SK-N-SH (cell line): ENCODE measurements around the gene SOCS7. TPM values are rescaled to one million over a fixed set of nuclear protein-coding genes. Genes with fewer than 3 reads are reported as not detected.

Source experiments
- CTCF ChIA-PET: fragments of 300-600, 350-600 bp; formaldehyde crosslinking; extraction: SDS; loops from one replicate; lab custom pipeline; 2021; lab: Yijun Ruan, JAX
- POLR2A ChIA-PET: fragments of 350-600 bp; sonication (Branson Sonifier 250); formaldehyde crosslinking; extraction: SDS; loops from one replicate; lab custom pipeline; 2020; ENCODE audit warnings: antibody characterized with exemption, inconsistent platforms; lab: Yijun Ruan, JAX
- DNase-seq: peaks from one replicate; pipeline ENCODE4 v3.0.0; 2012
- H2AFZ ChIP-seq: fragments of 200-600 bp; sonication (generic); 2 replicates; pipeline ENCODE4 v1.8.1; 2016; ENCODE audit warnings: antibody characterized with exemption, mild to moderate bottlenecking, low read depth
- H3F3A ChIP-seq: fragments of 200-600 bp; sonication (generic); replicated peaks from 2 replicates; pipeline ENCODE3; 2016; ENCODE audit warnings: antibody characterized with exemption, mild to moderate bottlenecking; ENCODE audit not compliant: insufficient read depth
- H3K27ac ChIP-seq, 2 experiments: fragments of 200-500 bp in 1 of 2; fragments of 200-600 bp in 1 of 2; sonication (Bioruptor generic) in 1 of 2; sonication (generic), shearing (Covaris generic) in 1 of 2; 2 replicates each; pipeline versions ENCODE4 v1.5.1 to v1.6.1; 2014 to 2016; ENCODE audit warnings: low read depth in 2 of 2, inconsistent platforms in 1 of 2, low read length in 1 of 2, mild to moderate bottlenecking in 1 of 2, mixed read lengths in 1 of 2
- H3K27me3 ChIP-seq: fragments of 200-600 bp; sonication (generic), shearing (Covaris generic); 2 replicates; pipeline ENCODE4 v1.6.1; 2016; ENCODE audit warnings: mixed run types; ENCODE audit not compliant: insufficient read depth
- H3K36me3 ChIP-seq, 2 experiments: fragments of 200-500 bp in 1 of 2; fragments of 200-600 bp in 1 of 2; sonication (Bioruptor generic) in 1 of 2; sonication (generic) in 1 of 2; replicated peaks in 1 of 2; 2 replicates each; pipeline versions ENCODE3 to v1.5.1; 2014 to 2016; ENCODE audit warnings: low read length in 1 of 2, mild to moderate bottlenecking in 1 of 2; ENCODE audit not compliant: insufficient read depth in 2 of 2, control insufficient read depth in 1 of 2
- H3K4me1 ChIP-seq, 2 experiments: fragments of 200-500 bp in 1 of 2; fragments of 200-600 bp in 1 of 2; sonication (Bioruptor generic) in 1 of 2; sonication (generic), shearing (Covaris generic) in 1 of 2; 2 replicates each; pipeline versions ENCODE4 v1.5.1 to v1.6.1; 2014 to 2016; ENCODE audit warnings: low read depth in 1 of 2, low read length in 1 of 2, mixed run types in 1 of 2; ENCODE audit not compliant: insufficient read depth in 2 of 2, control insufficient read depth in 1 of 2
- H3K4me2 ChIP-seq: fragments of 200-600 bp; sonication (generic), shearing (Covaris generic); 2 replicates; pipeline ENCODE4 v1.6.1; 2017; ENCODE audit warnings: mixed run types
- H3K4me3 ChIP-seq, 2 experiments: fragments of 200-500 bp in 1 of 2; fragments of 200-600 bp in 1 of 2; sonication (Bioruptor generic) in 1 of 2; sonication (generic), shearing (Covaris generic) in 1 of 2; 2 replicates each; pipeline versions ENCODE4 v1.5.1 to v1.8.1; 2014 to 2016; ENCODE audit warnings: low read depth in 2 of 2, inconsistent platforms in 1 of 2, low read length in 1 of 2, mild to moderate bottlenecking in 1 of 2, mixed read lengths in 1 of 2, moderate library complexity in 1 of 2
- H3K79me2 ChIP-seq: fragments of 200-600 bp; sonication (generic); 2 replicates; pipeline ENCODE4 v1.8.1; 2017; ENCODE audit warnings: mild to moderate bottlenecking; ENCODE audit not compliant: insufficient read depth
- H3K9ac ChIP-seq: fragments of 200-600 bp; sonication (generic); 2 replicates; pipeline ENCODE4 v1.6.1; 2017; ENCODE audit warnings: mixed run types
- H3K9me2 ChIP-seq: fragments of 200-600 bp; sonication (generic); 2 replicates; pipeline ENCODE4 v1.6.1; 2017; ENCODE audit warnings: mixed run types
- H3K9me3 ChIP-seq: fragments of 200-600 bp; sonication (generic); 2 replicates; pipeline ENCODE4 v1.6.1; 2017; ENCODE audit warnings: mixed run types, mild to moderate bottlenecking, moderate library complexity
- H4K20me1 ChIP-seq: fragments of 200-600 bp; sonication (generic); 2 replicates; pipeline ENCODE4 v1.6.1; 2017; ENCODE audit warnings: mild to moderate bottlenecking, mixed run types; ENCODE audit not compliant: insufficient read depth
- ELF1 ChIP-seq: IDR thresholded peaks from 2 replicates; pipeline ENCODE4 v1.4.0; 2012
- EP300 ChIP-seq, 2 experiments: IDR thresholded peaks; 2 replicates each; pipeline versions ENCODE4 v1.4.0 to v1.6.1; 2012; ENCODE audit warnings: borderline replicate concordance in 1 of 2, low read depth in 1 of 2, low read length in 1 of 2
- EZH2phosphoT487 ChIP-seq: fragments of 200-600 bp; sonication (generic); IDR thresholded peaks from 2 replicates; pipeline ENCODE4 v1.6.1; 2017; ENCODE audit warnings: low read depth, mixed run types, mild to moderate bottlenecking, antibody characterized with exemption, moderate library complexity, borderline replicate concordance
- FOXJ3 ChIP-seq: sonication (generic); formaldehyde crosslinking; IDR thresholded peaks from 2 replicates; pipeline ENCODE4 v1.5.1; 2020; ENCODE audit warnings: mild to moderate bottlenecking, missing genetic modification reagents
- FOXM1 ChIP-seq: IDR thresholded peaks from 2 replicates; pipeline ENCODE4 v1.4.0; 2012; ENCODE audit warnings: low read depth, mild to moderate bottlenecking
- GATA2 ChIP-seq: sonication (generic); formaldehyde crosslinking; IDR thresholded peaks from 2 replicates; pipeline ENCODE4 v1.5.0; 2020; ENCODE audit warnings: mild to moderate bottlenecking, missing genetic modification reagents
- IRF3 ChIP-seq: fragments of 150-350 bp; IDR thresholded peaks from 2 replicates; pipeline ENCODE4 v1.6.1; 2016; ENCODE audit warnings: mild to moderate bottlenecking, low read depth, low read length
- JUND ChIP-seq: IDR thresholded peaks from 2 replicates; pipeline ENCODE4 v1.4.0; 2012
- MEF2A ChIP-seq: IDR thresholded peaks from 2 replicates; pipeline ENCODE4 v1.4.0; 2012; ENCODE audit warnings: low read depth, borderline replicate concordance
- MXI1 ChIP-seq: IDR thresholded peaks from 2 replicates; pipeline ENCODE4 v1.6.1; 2012; ENCODE audit warnings: mild to moderate bottlenecking, low read depth, low read length, improper control_type of control experiment
- POLR2AphosphoS5 ChIP-seq: IDR thresholded peaks from 2 replicates; pipeline ENCODE4 v1.6.1; 2012; ENCODE audit warnings: low read depth, low read length
- RAD21 ChIP-seq: IDR thresholded peaks from 2 replicates; pipeline ENCODE4 v1.6.1; 2012; ENCODE audit warnings: mild to moderate bottlenecking, low read length
- RFX5 ChIP-seq: IDR thresholded peaks from 2 replicates; pipeline ENCODE4 v1.6.1; 2012; ENCODE audit warnings: mild to moderate bottlenecking, improper control_type of control experiment, low read length
- RXRA ChIP-seq: IDR thresholded peaks from 2 replicates; pipeline ENCODE4 v1.4.0; 2012; ENCODE audit warnings: low read depth, mild to moderate bottlenecking, borderline replicate concordance
- TCF12 ChIP-seq: IDR thresholded peaks from 2 replicates; pipeline ENCODE4 v1.4.0; 2012
- TEAD4 ChIP-seq: IDR thresholded peaks from 2 replicates; pipeline ENCODE4 v1.4.0; 2012; ENCODE audit warnings: mild to moderate bottlenecking, borderline replicate concordance; ENCODE audit not compliant: insufficient read depth
- YY1 ChIP-seq: IDR thresholded peaks from 2 replicates; pipeline ENCODE4 v1.4.0; 2012; ENCODE audit warnings: low read depth, mild to moderate bottlenecking
- WGBS: methylation state at CpG from one replicate; pipeline ENCODE4 v1.1.6; 2017; ENCODE audit warnings: low lambda C conversion rate; 5-methylcytosine and 5-hydroxymethylcytosine counted together
- polyA plus RNA-seq, 3 experiments: library from polyadenylated mRNA; depleted of rRNA; stranded (reverse); fragments of >200 nt; gene quantifications; 2 replicates each; pipeline ENCODE4 v1.2.3, GENCODE V29; 2012
- TF ChIP-seq, protein P1 (sequence below): IDR thresholded peaks from 2 replicates; pipeline ENCODE4 v1.4.0; 2012; ENCODE audit warnings: low read depth, borderline replicate concordance

The SOCS7 gene
- polyA plus RNA-seq, 1 of the 3 experiments (the other 2 are of a cell fraction), result 7.4 TPM

DNA sequence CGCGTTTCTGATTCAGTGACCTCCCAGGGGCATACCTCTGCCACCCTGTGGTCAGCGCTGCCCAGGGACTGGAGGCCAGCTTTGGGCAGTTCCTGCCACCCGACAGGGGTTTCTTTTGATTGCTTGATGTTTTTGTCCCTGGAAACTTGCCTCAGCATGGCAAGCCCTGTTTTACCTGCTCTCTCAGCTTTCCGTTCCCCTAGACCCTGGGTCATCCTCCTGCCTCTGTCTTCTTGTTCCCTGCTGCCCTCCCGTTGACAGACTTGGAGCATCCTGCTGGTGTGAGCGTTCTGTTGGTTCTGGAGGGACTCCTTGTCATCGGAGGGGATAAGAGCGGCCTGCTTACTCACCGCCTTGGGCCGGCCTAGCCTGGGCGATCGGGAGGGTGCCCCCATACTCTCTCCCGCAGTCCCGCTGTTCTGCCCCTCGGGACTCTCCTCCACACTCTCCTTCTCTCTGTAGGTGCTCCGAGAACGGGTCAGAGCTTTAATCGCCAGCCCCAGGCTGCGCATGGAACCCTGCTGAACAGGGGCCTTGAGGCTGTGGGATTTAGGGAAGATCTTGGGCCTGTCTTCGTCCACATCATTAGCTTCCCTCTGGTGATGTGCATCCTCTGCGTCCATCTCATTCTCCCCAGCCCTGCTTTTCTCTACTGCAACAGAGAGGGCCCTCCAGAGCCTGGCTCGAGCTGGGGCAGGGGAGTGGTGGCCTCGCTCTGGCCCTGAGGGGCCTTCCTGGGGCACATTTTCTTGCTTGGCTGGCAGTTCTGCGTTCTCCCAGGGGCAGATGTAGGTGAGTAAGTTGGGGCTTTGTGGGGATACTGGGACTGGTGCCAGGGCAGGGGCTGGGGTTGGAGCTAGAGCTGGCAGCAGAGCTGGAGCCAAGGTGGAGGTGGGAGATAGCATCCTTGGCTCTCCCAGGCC lies 21.6 kb upstream of the SOCS7 start:
- no peaks in the 10 kb centered on the region for H3K9me2 ChIP-seq
- H3K36me3 ChIP-seq, result no peaks in the 10 kb centered on the region
- no peaks in the 10 kb centered on the region for H3F3A ChIP-seq
- TF ChIP-seq GATA2 (CRISPR knock-in tag) (no peak), TCF12 (no peak), YY1 (no peak), RFX5 (no peak), RXRA (no peak), EP300 (IDR thresholded peaks at IDR 0.05; ENCODE audit: borderline replicate concordance in 1 of 2, low read depth in 1 of 2, low read length in 1 of 2) (no peak), FOXM1 (no peak), EZH2phosphoT487 (no peak), MEF2A (no peak), JUND (no peak), FOXJ3 (CRISPR knock-in tag) (no peak), MXI1 (no peak), ELF1 (no peak), RAD21 (no peak), POLR2AphosphoS5 (no peak)
- TF ChIP-seq, protein P1, sequence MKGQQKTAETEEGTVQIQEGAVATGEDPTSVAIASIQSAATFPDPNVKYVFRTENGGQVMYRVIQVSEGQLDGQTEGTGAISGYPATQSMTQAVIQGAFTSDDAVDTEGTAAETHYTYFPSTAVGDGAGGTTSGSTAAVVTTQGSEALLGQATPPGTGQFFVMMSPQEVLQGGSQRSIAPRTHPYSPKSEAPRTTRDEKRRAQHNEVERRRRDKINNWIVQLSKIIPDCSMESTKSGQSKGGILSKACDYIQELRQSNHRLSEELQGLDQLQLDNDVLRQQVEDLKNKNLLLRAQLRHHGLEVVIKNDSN, result no peak
- TF ChIP-seq, all 33 proteins: peak for 0
- no peaks in the 10 kb centered on the region for H3K27me3 ChIP-seq
- H4K20me1 ChIP-seq, result no peaks in the 10 kb centered on the region
- no peak overlapping the region for H3K4me2 ChIP-seq
- H3K27ac ChIP-seq, result no peak overlapping the region
- no peak overlapping the region for H3K4me3 ChIP-seq
- no peaks in the 10 kb centered on the region for H3K79me2 ChIP-seq
- no peak overlapping the region for H2AFZ ChIP-seq
- H3K4me1 ChIP-seq, result peaks cover 0 to 14% of the 10 kb centered on the region in 2 experiments; a peak in 1 of 4 replicates
- peak; percentile 20 for DNase-seq
- CTCF ChIA-PET, result interaction anchor here (0.6 to 23.5 kb wide), 7 partner anchors 8 to 337 kb away, joined by 3 to 303 read pairs (median 4); partner anchors contain the start of genes GPR179 and SOCS7
- H3K9ac ChIP-seq, result no peak overlapping the region
- no peaks in the 10 kb centered on the region for H3K9me3 ChIP-seq
- WGBS, result 86% methylated on average over 24 of the region's 25 CpGs
- POLR2A ChIA-PET, result no interaction called here

- POLR2A ChIA-PET, result interaction anchor here (0.6 kb wide), 1 partner anchor 11 kb away, joined by 3 read pairs; no protein-coding TSS in a partner anchor
- TF ChIP-seq TEAD4 (no peak), IRF3 (no peak)
- TF ChIP-seq, all 33 proteins: peak for 0
Measured at GRCh38 chr17:38330941-38331411, 20.7 kb upstream of the SOCS7 start.

More at GRCh38 chr17:38330941-38331411, 20.7 kb upstream of the SOCS7 start:
- no peak overlapping the region for H3K4me3 ChIP-seq
- no peaks in the 10 kb centered on the region for H3F3A ChIP-seq
- peaks cover 0 to 6% of the 10 kb centered on the region in 2 experiments; a peak in 1 of 4 replicates for H3K4me1 ChIP-seq
- no peak overlapping the region for H3K4me2 ChIP-seq
- no peaks in the 10 kb centered on the region for H3K27me3 ChIP-seq
- H3K36me3 ChIP-seq, result no peaks in the 10 kb centered on the region
- no peak for DNase-seq
- H3K79me2 ChIP-seq, result no peaks in the 10 kb centered on the region
- H3K9me2 ChIP-seq, result no peaks in the 10 kb centered on the region
- H4K20me1 ChIP-seq, result no peaks in the 10 kb centered on the region
- H3K9ac ChIP-seq, result no peak overlapping the region
- H3K9me3 ChIP-seq, result no peaks in the 10 kb centered on the region
- H2AFZ ChIP-seq, result no peak overlapping the region
- H3K27ac ChIP-seq, result no peak overlapping the region
- CTCF ChIA-PET, result interaction anchor here (0.6 to 23.5 kb wide), 4 partner anchors 9 to 113 kb away, joined by 3 to 303 read pairs (median 9); partner anchors contain the start of genes GPR179 and SOCS7
- 86% methylated on average over 10 of the region's 23 CpGs for WGBS
